T-helper 2 cell treated with Interferon-gamma antibody and Interleukin-4, amounts not matched to agents 5 μg/mL and 100 μg/mL, for 36 hours (primary cell): Measurements from ENCODE around the gene RGS19.
A peak's percentile ranks its signal among the peaks of the same experiment; 100 is the strongest.

Source experiments
- DNase-seq: peaks from one replicate; pipeline ENCODE4 v3.0.0; 2021; ENCODE audit warnings: low spot score
- H3K27ac Mint-ChIP-seq: one replicate; pipeline ENCODE4 v1.8.0; 2021; ENCODE audit warnings: mild to moderate bottlenecking, mixed read lengths
- H3K27me3 Mint-ChIP-seq: one replicate; pipeline ENCODE4 v1.8.0; 2021; ENCODE audit warnings: low read depth, mixed read lengths
- H3K36me3 Mint-ChIP-seq: one replicate; pipeline ENCODE4 v1.8.0; 2021; ENCODE audit warnings: low read depth, mixed read lengths
- H3K4me1 Mint-ChIP-seq: one replicate; pipeline ENCODE4 v1.8.0; 2021; ENCODE audit warnings: low read depth, mixed read lengths
- H3K4me3 Mint-ChIP-seq: one replicate; pipeline ENCODE4 v1.8.0; 2022; ENCODE audit warnings: mild to moderate bottlenecking, moderate library complexity, mixed read lengths
- H3K9me3 Mint-ChIP-seq: one replicate; pipeline ENCODE4 v1.8.0; 2021; ENCODE audit warnings: mixed read lengths

RGS19 gene

DNA sequence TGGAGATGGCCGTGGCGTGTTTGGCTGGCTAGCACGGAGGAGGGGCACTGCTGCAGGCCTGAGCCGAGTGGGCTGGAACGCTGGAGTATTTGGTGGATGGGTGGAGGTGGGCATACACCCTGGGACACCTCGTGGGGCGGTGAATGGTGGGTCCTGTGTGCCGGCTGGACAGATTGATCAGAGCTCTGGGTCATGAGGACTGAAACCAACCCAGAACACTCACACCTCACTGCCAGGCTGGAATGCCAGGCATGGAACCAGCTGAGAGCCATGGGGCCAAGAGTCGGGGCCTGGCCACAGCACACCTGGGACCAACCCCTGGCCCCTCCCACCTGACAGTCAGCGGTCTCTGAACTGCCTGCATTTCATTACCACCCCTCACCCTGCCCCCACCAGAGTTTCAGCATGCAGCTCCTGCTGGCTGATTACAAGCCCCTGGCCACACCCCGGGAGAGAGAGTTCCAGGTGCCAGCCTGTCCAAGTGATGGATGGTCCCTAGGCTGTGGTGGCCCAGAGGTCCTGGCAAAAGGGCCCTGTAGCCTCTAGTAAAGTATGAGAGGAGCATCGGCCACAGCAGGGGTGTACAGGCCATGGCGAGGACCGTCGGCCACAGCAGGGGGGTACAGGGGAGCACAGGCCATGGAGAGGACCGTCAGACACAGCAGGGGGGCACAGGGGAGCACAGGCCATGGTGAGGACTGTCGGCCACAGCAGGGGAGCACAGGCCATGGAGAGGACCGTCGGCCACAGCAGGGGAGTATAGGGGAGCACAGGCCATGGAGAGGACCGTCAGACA lies 24.8 kb upstream of the RGS19 start:
- no peaks in the 10 kb centered on the region for H3K4me1 Mint-ChIP-seq
- no peaks in the 10 kb centered on the region for H3K36me3 Mint-ChIP-seq
- H3K4me3 Mint-ChIP-seq, result no peak overlapping the region
- DNase-seq, result no peak
- H3K27ac Mint-ChIP-seq, result no peak overlapping the region
- H3K27me3 Mint-ChIP-seq, result peaks cover 23% of the 10 kb centered on the region
- no peaks in the 10 kb centered on the region for H3K9me3 Mint-ChIP-seq

- Mint-ChIP-seq H3K27ac (no peak overlapping the region), H3K4me3 (peak overlapping the region; percentile 48), H3K27me3 (peaks cover 23% of the 10 kb centered on the region), H3K9me3 (no peaks in the 10 kb centered on the region), H3K36me3 (no peaks in the 10 kb centered on the region), H3K4me1 (no peaks in the 10 kb centered on the region)
- DNase-seq, result no peak
Measured at GRCh38 chr20:64102647-64103354, 23.5 kb upstream of the RGS19 start.

- H3K4me1 Mint-ChIP-seq, result no peaks in the 10 kb centered on the region
- H3K27me3 Mint-ChIP-seq, result peaks cover 23% of the 10 kb centered on the region
- peaks cover under 1% of the 10 kb centered on the region for H3K9me3 Mint-ChIP-seq
- H3K4me3 Mint-ChIP-seq, result peak overlapping the region; percentile 51
- H3K36me3 Mint-ChIP-seq, result no peaks in the 10 kb centered on the region
- no peak overlapping the region for H3K27ac Mint-ChIP-seq
- peak; percentile 62 for DNase-seq
Measured at GRCh38 chr20:64101731-64102621, 22.7 kb upstream of the RGS19 start.

DNA sequence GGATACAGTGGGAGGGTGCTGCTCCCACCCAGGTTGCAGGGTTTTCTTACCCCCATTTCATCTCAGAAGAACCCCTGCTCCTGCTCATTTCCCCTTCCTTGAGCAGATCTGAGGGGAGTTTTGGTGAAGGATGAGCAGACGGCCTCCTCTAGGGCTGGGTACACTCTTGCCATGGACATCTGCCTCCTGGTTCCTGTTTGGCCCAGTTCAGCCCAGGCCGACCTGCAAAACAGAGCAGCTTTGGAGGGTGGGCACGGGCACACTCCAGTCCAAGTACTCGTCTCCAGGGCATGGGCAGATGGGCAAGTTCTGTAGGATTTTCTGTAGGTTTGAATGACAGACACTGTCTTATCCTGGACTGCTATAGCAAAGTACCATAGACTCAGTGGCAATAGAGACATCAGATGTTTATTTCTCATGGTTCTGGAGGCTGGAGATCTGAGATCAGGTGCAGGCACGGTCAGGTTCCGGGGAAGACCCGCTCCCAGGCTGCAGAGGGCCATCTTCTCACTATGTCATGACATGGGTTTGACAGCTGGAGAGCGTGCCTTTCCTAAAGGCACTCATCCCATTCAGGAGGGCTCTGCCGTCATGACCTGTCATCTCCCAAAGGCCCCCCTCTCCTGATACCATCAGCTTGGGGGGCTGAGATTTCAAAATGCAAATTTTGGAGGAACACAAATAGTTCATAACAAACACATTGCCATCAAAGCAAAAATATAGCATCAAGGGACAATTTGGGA lies 21.8 kb upstream of the RGS19 start:
- DNase-seq, result no peak
- no peaks in the 10 kb centered on the region for H3K4me1 Mint-ChIP-seq
- peaks cover 23% of the 10 kb centered on the region for H3K27me3 Mint-ChIP-seq
- peaks cover 5% of the 10 kb centered on the region for H3K9me3 Mint-ChIP-seq
- H3K36me3 Mint-ChIP-seq, result no peaks in the 10 kb centered on the region
- no peak overlapping the region for H3K27ac Mint-ChIP-seq
- peak overlapping the region; percentile 51 for H3K4me3 Mint-ChIP-seq

GRCh38 chr20:64100566-64100888 lies 21.2 kb upstream of the RGS19 start:
- H3K4me3 Mint-ChIP-seq, result no peak overlapping the region
- no peak for DNase-seq
- no peaks in the 10 kb centered on the region for H3K4me1 Mint-ChIP-seq
- peaks cover 5% of the 10 kb centered on the region for H3K9me3 Mint-ChIP-seq
- no peak overlapping the region for H3K27ac Mint-ChIP-seq
- peaks cover 23% of the 10 kb centered on the region for H3K27me3 Mint-ChIP-seq
- H3K36me3 Mint-ChIP-seq, result no peaks in the 10 kb centered on the region

DNA sequence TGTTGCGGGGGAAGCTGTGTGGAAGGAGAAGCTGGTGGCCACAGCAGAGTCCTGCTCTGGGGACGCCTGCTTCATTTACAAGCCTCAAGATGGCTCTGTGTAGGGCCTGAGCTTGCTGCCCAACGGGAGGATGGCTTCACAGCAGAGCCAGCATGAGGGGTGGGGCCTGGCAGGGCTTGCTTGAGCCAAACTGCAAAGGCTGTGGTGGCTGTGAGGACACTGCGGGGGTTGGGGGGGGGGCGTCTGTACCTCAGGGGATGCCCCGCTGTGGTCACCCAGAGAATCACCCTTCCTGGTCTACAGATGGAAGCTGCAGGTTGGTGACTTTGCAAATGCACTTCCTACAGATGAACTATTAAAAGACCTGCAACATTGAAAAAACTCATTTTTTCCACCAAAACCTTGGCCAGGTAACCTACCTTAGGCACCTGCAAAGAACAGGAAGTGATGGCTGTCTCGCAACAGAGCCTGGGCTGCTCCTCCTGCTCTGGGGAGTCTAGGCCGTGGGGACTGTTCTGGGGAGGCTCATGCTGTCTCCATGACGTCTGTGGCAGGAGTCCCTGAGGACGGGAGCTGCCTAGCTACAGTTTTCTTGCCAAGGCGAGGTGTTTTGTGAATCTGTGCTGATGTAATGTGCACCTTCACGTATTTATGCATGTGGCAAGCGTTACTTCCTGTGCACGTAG lies 20.7 kb upstream of the RGS19 start:
- no peaks in the 10 kb centered on the region for H3K4me1 Mint-ChIP-seq
- peaks cover 23% of the 10 kb centered on the region for H3K27me3 Mint-ChIP-seq
- peaks cover 5% of the 10 kb centered on the region for H3K9me3 Mint-ChIP-seq
- no peak for DNase-seq
- no peak overlapping the region for H3K4me3 Mint-ChIP-seq
- no peak overlapping the region for H3K27ac Mint-ChIP-seq
- no peaks in the 10 kb centered on the region for H3K36me3 Mint-ChIP-seq

DNA sequence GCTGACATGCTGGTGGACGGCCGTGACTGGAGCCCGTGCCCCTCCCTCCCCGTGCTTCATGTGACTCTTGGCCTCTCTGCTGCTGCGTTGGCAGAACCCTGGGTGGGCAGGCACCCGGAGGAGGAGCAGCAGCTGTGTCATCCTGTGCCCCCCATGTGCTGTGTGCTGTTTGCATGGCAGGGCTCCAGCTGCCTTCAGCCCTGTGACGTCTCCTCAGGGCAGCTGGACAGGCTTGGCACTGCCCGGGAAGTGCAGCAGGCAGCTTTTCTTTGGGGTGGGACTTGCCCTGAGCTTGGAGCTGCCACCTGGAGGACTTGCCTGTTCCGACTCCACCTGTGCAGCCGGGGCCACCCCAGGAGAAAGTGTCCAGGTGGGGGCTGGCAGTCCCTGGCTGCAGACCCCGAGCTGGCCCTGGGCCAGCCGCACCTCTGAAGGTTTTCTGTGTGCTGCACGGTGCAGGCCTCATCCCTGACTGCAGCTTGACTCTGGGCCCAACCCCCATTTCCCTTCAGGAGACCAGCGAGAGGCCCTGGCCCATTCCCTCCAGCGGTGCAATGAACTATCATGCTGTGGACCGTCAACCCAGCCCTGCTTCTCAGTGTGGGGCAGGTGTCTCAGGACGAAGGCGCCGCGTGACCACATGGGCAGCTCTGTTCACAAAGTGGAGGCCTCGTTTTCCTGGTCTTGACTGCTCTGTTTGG lies 19.9 kb upstream of the RGS19 start:
- peaks cover 23% of the 10 kb centered on the region for H3K27me3 Mint-ChIP-seq
- DNase-seq, result no peak
- no peak overlapping the region for H3K4me3 Mint-ChIP-seq
- H3K27ac Mint-ChIP-seq, result no peak overlapping the region
- H3K36me3 Mint-ChIP-seq, result no peaks in the 10 kb centered on the region
- no peaks in the 10 kb centered on the region for H3K4me1 Mint-ChIP-seq
- H3K9me3 Mint-ChIP-seq, result peaks cover 5% of the 10 kb centered on the region

GRCh38 chr20:64098471-64099013 lies 19.2 kb upstream of the RGS19 start:
- H3K27me3 Mint-ChIP-seq, result peaks cover 20% of the 10 kb centered on the region
- H3K9me3 Mint-ChIP-seq, result peaks cover 5% of the 10 kb centered on the region
- no peaks in the 10 kb centered on the region for H3K36me3 Mint-ChIP-seq
- no peak overlapping the region for H3K4me3 Mint-ChIP-seq
- no peak for DNase-seq
- H3K4me1 Mint-ChIP-seq, result no peaks in the 10 kb centered on the region
- no peak overlapping the region for H3K27ac Mint-ChIP-seq

DNA sequence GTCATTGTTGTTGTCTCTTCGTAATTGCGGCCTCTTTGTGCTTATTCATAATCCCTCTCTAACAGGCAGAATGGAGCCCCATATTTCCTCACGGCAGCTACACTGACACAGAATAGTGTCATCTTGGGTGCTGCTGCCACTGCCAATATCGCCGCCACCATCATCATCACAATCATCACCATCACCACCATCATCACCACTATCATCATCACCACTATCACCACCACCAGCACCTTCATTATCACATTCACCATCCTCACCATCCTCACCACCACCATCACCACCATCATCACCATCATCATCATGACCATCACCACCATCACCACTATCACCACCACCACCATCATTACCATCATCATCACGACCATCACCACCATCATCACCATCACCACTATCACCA lies 17.2 kb upstream of the RGS19 start:
- no peak for DNase-seq
- no peaks in the 10 kb centered on the region for H3K4me1 Mint-ChIP-seq
- H3K27me3 Mint-ChIP-seq, result peaks cover 10% of the 10 kb centered on the region
- peaks cover 5% of the 10 kb centered on the region for H3K9me3 Mint-ChIP-seq
- H3K36me3 Mint-ChIP-seq, result no peaks in the 10 kb centered on the region
- H3K27ac Mint-ChIP-seq, result no peak overlapping the region
- H3K4me3 Mint-ChIP-seq, result no peak overlapping the region

DNA sequence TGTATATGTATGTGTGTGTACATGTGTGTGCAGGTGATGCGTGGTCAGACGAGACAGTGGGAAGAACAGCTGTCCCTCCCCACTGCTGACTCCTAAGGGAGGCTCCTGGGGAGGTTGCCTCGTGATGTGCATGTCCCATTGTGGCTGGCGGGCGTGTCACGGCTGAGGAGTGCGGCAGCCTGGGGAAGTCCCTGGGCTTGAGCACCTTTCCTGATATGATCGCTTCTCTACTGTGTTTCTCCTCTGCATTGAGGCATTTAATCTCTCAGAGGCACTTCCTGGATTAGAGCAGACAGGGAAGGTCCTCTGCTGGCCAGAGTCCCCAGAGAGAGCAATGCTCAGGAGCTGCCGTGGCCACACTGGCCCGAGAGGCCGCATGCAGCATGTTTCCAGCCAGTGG lies 16.6 kb upstream of the RGS19 start:
- Mint-ChIP-seq H3K4me1 (no peaks in the 10 kb centered on the region), H3K27ac (no peak overlapping the region), H3K27me3 (peaks cover 4% of the 10 kb centered on the region), H3K36me3 (no peaks in the 10 kb centered on the region), H3K4me3 (no peak overlapping the region), H3K9me3 (peaks cover 5% of the 10 kb centered on the region)
- no peak for DNase-seq

DNA sequence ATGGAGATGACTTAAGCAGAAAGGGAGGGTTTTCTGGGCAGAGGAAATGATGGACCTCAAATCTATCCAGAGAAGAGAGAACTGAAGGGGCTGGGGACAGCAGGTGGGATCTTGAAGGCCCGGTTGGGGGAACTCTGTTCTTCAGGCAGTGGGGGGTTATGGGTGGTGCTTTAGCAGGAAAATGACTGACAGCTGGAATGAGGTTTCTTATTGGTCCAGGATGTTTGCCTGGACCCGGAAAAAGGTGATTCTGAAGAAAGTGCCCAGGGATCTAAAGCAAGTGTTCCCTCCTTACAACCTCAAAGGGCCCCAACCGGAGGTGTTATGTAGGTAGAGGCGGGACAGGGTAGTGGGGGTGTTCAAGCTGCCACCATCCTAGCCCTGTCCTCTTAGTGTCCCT lies 16.1 kb upstream of the RGS19 start:
- no peak overlapping the region for H3K27ac Mint-ChIP-seq
- H3K27me3 Mint-ChIP-seq, result no peaks in the 10 kb centered on the region
- no peaks in the 10 kb centered on the region for H3K4me1 Mint-ChIP-seq
- no peak for DNase-seq
- H3K36me3 Mint-ChIP-seq, result no peaks in the 10 kb centered on the region
- no peak overlapping the region for H3K4me3 Mint-ChIP-seq
- H3K9me3 Mint-ChIP-seq, result peaks cover 5% of the 10 kb centered on the region

DNA sequence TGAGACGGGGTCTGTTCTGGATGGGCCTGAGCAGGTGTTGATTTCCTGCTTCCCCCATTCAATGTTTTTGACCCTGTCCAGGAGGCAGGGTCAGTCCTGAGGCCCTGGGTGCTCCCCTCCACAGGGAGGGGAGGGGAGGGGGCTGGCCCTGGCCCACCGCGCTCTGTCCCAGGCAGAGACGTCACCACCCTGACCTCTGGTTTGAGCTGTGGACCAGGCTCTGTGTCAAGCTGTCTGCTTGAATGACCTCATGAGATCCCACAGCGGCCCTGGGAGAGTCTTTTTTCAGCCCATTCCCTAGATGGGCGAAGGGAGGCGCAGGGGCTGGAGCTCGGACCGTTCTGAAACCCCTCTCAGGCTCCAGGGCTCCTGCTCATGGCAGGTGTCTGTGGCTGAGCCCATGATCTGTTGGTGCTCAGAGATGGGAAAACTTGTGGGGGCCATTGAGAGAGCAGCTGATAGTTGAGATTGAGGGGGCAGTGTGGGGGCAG lies 13.7 kb upstream of the RGS19 start:
- no peaks in the 10 kb centered on the region for H3K4me1 Mint-ChIP-seq
- H3K9me3 Mint-ChIP-seq, result peaks cover 5% of the 10 kb centered on the region
- H3K4me3 Mint-ChIP-seq, result no peak overlapping the region
- DNase-seq, result no peak
- H3K27me3 Mint-ChIP-seq, result peaks cover 5% of the 10 kb centered on the region
- H3K36me3 Mint-ChIP-seq, result no peaks in the 10 kb centered on the region
- H3K27ac Mint-ChIP-seq, result no peak overlapping the region
